Right ventricle myocardium superior (tissue), 1 donor: ENCODE results near the gene GOLPH3. TPM values are rescaled to one million over a fixed set of nuclear protein-coding genes. Genes with fewer than 3 reads are reported as not detected.
"Not testable (repeated sequence)": the region's sequence is repeated elsewhere in the genome, so short reads cannot be mapped to it uniquely, and the experiment has no call there.

Experiments
- ATAC-seq: fragments of 200-7000 bp; cut with Tn5 transposase; one replicate; pipeline ENCODE4 v1.9.1; 2020; ENCODE audit warnings: mild to moderate bottlenecking; ENCODE audit not compliant: poor library complexity
- DNase-seq: peaks from one replicate; pipeline ENCODE4 v3.0.0-alpha.2; 2020
- intact Hi-C: fragments of 100-400 bp; cut with DNase I; formaldehyde crosslinking; loops from one replicate; pipeline ENCODE4 v1.11.2; 2022
- long read RNA-seq: library from polyadenylated mRNA; unstranded; transcript quantifications from one replicate; pipeline ENCODE4 v2.0.0, GENCODE V29; 2021
- total RNA-seq: library from RNA; stranded (reverse); fragmentation: NEBNext Ultra II Directional; extraction: Animal tissue kit (Norgen Biotek cat#: 25700); gene quantifications from one replicate; pipeline ENCODE4 v1.2.1, GENCODE V29; 2021
- donor health status: DM: no; HTN: yes; CAD: no; lungs with severe emphysema.

Gene GOLPH3
- total RNA-seq, result 35.9 TPM
- long read RNA-seq, transcript GOLPH3-201 (4 exons, 2,721 nt), result major isoform, 214 of 222 reads
- long read RNA-seq, partial matches to known transcripts, result 0 of 222 reads
- long read RNA-seq, other reads (novel, unspliced or antisense), result 3 of 222 reads

GRCh38 chr5:32174011-32174870, at the start of gene GOLPH3:
TSS of gene GOLPH3 (minus strand) at chr5:32174319. CDS start at chr5:32174034, 285 bp downstream.
- intact Hi-C loops, result loop anchor here (5.0 kb wide), 1 partner anchor 72 kb away; no protein-coding TSS in a partner anchor
- peak; percentile 97 for ATAC-seq

GRCh38 chr5:32222723-32223470, 48.8 kb upstream of the GOLPH3 start:
- DNase-seq, result no peak
- intact Hi-C loops, result no loop called here
- no peak for ATAC-seq

More at GRCh38 chr5:32174011-32174870, at the start of gene GOLPH3:
- DNase-seq, result peak; percentile 97

- ATAC-seq, result peak; percentile 79
- DNase-seq, result no peak
- intact Hi-C loops, result no loop called here
Observed at GRCh38 chr5:32217886-32218396, 43.8 kb upstream of the GOLPH3 start.

GRCh38 chr5:32214344-32214743, 40.2 kb upstream of the GOLPH3 start:
- intact Hi-C loops, ATAC-seq, DNase-seq: not testable (repeated sequence)

GRCh38 chr5:32210151-32210550, 36.0 kb upstream of the GOLPH3 start:
- ATAC-seq (no peak), DNase-seq (no peak)
- intact Hi-C loops, result no loop called here

GRCh38 chr5:32208837-32209236, 34.7 kb upstream of the GOLPH3 start:
- intact Hi-C loops, DNase-seq, ATAC-seq: not testable (repeated sequence)

GRCh38 chr5:32207355-32207634, 33.2 kb upstream of the GOLPH3 start:
- no peak for DNase-seq
- ATAC-seq, result no peak
- intact Hi-C loops, result no loop called here

- intact Hi-C loops, result no loop called here
- ATAC-seq, result no peak
- DNase-seq, result no peak
Observed at GRCh38 chr5:32206509-32207354, 32.6 kb upstream of the GOLPH3 start.

- DNase-seq (no peak), ATAC-seq (no peak)
- intact Hi-C loops, result no loop called here
Observed at GRCh38 chr5:32206053-32206452, 31.9 kb upstream of the GOLPH3 start.

GRCh38 chr5:32202394-32202793, 28.3 kb upstream of the GOLPH3 start:
- intact Hi-C loops, result no loop called here
- no peak for DNase-seq
- ATAC-seq, result peak; percentile 74

- DNase-seq (no peak), ATAC-seq (peak; percentile 53)
- intact Hi-C loops, result no loop called here
Observed at GRCh38 chr5:32201122-32201753, 27.1 kb upstream of the GOLPH3 start.

- intact Hi-C loops, result no loop called here
- ATAC-seq (no peak), DNase-seq (no peak)
Observed at GRCh38 chr5:32197032-32197431, 22.9 kb upstream of the GOLPH3 start.

GRCh38 chr5:32195265-32195664, 21.1 kb upstream of the GOLPH3 start:
- ATAC-seq (no peak), DNase-seq (no peak)
- intact Hi-C loops, result no loop called here

- peak; percentile 87 for ATAC-seq
- intact Hi-C loops, result no loop called here
- peak; percentile 90 for DNase-seq
Observed at GRCh38 chr5:32193591-32193990, 19.5 kb upstream of the GOLPH3 start.

GRCh38 chr5:32190095-32190494, 16.0 kb upstream of the GOLPH3 start:
- DNase-seq (peak; percentile 76), ATAC-seq (peak; percentile 85)
- intact Hi-C loops, result no loop called here

- intact Hi-C loops, result no loop called here
- ATAC-seq (no peak), DNase-seq (no peak)
Observed at GRCh38 chr5:32187675-32188074, 13.6 kb upstream of the GOLPH3 start.

GRCh38 chr5:32182463-32183063, 8.4 kb upstream of the GOLPH3 start:
- ATAC-seq, result peak; percentile 87
- intact Hi-C loops, result no loop called here
- no peak for DNase-seq
